ENCODE data around the gene PON2. TPM values are rescaled to one million over a fixed set of nuclear protein-coding genes. Genes with fewer than 3 reads are reported as not detected.
A peak's percentile ranks its signal among the peaks of the same experiment; 100 is the strongest.

PON2 gene
- total and polyA plus RNA-seq, 2 of the 13 experiments (the other 11 are each of a cell fraction or from before 2014, with no cell fraction given), result 202 to 217 TPM

GRCh38 chr7:95440394-95441038, 5.7 kb upstream of the PON2 start (continued):
- TF ChIP-seq CBX5 (CRISPR knock-in tag; IDR thresholded peaks at IDR 0.05; ENCODE audit: borderline replicate concordance) (0 out of 2 replicates have a peak, but pooled peaks have one; percentile 65), NR2C2 (CRISPR knock-in tag; IDR thresholded peaks at IDR 0.05; ENCODE audit: borderline replicate concordance) (peak; percentile 70), ZUFSP (CRISPR knock-in tag; IDR thresholded peaks at IDR 0.05; ENCODE audit: borderline replicate concordance) (no peak), KLF13 (CRISPR knock-in tag; IDR thresholded peaks at IDR 0.05) (no peak), KDM3A (CRISPR knock-in tag; IDR thresholded peaks at IDR 0.05; ENCODE audit: low read depth) (0 out of 2 replicates have a peak, but pooled peaks have one; percentile 52), NFE2 (CRISPR knock-in tag; IDR thresholded peaks at IDR 0.05) (no peak), IKZF4 (CRISPR knock-in tag; IDR thresholded peaks at IDR 0.05; ENCODE audit: borderline replicate concordance, low read depth, not compliant biosample characterization) (no peak), KLF11 (CRISPR knock-in tag; IDR thresholded peaks at IDR 0.05) (no peak), ZSCAN21 (CRISPR knock-in tag; IDR thresholded peaks at IDR 0.05; ENCODE audit: borderline replicate concordance) (0 out of 2 replicates have a peak, but pooled peaks have one; percentile 17), ZFAT (CRISPR knock-in tag; conservative IDR thresholded peaks at IDR 0.05) (no peak), SP1 (IDR thresholded peaks at IDR 0.05) (no peak), SP1 (CRISPR knock-in tag; IDR thresholded peaks at IDR 0.05) (no peak), ZNF343 (CRISPR knock-in tag; IDR thresholded peaks at IDR 0.05) (peak; percentile 34; the same call in 1 of the 2 replicates), MAF1 (CRISPR knock-in tag; IDR thresholded peaks at IDR 0.05; ENCODE audit: borderline replicate concordance) (no peak), MXD4 (CRISPR knock-in tag; IDR thresholded peaks at IDR 0.05) (no peak), ZIK1 (CRISPR knock-in tag; IDR thresholded peaks at IDR 0.05; ENCODE audit: borderline replicate concordance, low read depth) (no peak), TP53 (CRISPR knock-in tag; conservative IDR thresholded peaks at IDR 0.05) (no peak), ZC3H4 (CRISPR knock-in tag; IDR thresholded peaks at IDR 0.05; ENCODE audit: borderline replicate concordance) (no peak), ZNF230 (CRISPR knock-in tag; IDR thresholded peaks at IDR 0.05) (no peak), TBP (CRISPR knock-in tag; IDR thresholded peaks at IDR 0.05) (no peak), NFIB (CRISPR knock-in tag; IDR thresholded peaks at IDR 0.05; ENCODE audit: borderline replicate concordance) (no peak), SIX1 (CRISPR knock-in tag; IDR thresholded peaks at IDR 0.05; ENCODE audit: borderline replicate concordance) (peak; percentile 71; the same call in 1 of the 2 replicates), BRF2 (CRISPR knock-in tag; IDR thresholded peaks at IDR 0.05) (0 out of 2 replicates have a peak, but pooled peaks have one; percentile 25), BORCS8-MEF2B (CRISPR knock-in tag; IDR thresholded peaks at IDR 0.05) (no peak; the same call in 1 of the 2 replicates), MATR3 (CRISPR knock-in tag; IDR thresholded peaks at IDR 0.05) (no peak), ZNF766 (CRISPR knock-in tag; IDR thresholded peaks at IDR 0.05; ENCODE audit: borderline replicate concordance) (no peak), MYNN (CRISPR knock-in tag; IDR thresholded peaks at IDR 0.05; ENCODE audit: low read depth) (no peak), BATF2 (CRISPR knock-in tag; IDR thresholded peaks at IDR 0.05) (no peak)

All from HepG2 (cell line).